ENCODE results near the gene NADSYN1.

DNA sequence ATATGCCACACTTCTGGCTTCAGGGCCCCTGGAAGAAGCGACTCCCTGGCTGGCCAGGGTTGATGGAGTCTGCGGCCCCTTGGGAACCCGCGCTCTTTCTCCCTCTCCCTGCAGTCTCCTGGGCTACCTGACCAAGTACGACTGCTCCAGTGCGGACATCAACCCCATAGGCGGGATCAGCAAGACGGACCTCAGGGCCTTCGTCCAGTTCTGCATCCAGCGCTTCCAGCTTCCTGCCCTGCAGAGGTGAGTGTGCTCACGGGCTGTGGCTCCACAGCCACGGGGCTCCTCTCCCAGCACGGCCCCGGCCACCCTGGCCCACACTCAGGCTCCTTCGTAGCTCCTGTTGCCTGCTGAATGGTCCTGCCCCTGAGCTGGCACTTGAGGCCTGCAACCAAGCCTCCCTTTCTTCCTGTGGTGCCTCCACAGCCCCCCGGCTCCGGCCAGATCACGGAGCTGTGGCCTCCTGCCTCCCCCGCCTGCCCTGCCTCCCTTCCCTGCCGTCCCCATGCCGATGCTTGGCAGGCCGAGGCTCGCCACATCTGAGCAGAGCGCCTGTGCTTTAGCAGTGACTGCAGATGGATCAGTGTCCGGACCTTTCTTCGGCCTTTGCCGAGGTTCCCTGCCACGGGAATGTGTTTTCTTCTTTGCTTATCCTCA, 37.9 kb downstream of the NADSYN1 start:
- TF ChIP-seq, protein P1, sequence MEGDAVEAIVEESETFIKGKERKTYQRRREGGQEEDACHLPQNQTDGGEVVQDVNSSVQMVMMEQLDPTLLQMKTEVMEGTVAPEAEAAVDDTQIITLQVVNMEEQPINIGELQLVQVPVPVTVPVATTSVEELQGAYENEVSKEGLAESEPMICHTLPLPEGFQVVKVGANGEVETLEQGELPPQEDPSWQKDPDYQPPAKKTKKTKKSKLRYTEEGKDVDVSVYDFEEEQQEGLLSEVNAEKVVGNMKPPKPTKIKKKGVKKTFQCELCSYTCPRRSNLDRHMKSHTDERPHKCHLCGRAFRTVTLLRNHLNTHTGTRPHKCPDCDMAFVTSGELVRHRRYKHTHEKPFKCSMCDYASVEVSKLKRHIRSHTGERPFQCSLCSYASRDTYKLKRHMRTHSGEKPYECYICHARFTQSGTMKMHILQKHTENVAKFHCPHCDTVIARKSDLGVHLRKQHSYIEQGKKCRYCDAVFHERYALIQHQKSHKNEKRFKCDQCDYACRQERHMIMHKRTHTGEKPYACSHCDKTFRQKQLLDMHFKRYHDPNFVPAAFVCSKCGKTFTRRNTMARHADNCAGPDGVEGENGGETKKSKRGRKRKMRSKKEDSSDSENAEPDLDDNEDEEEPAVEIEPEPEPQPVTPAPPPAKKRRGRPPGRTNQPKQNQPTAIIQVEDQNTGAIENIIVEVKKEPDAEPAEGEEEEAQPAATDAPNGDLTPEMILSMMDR (conservative IDR thresholded peaks at IDR 0.05; ENCODE audit: low read depth, low read length): no peak
- no peak for TF ChIP-seq EZH2 (IDR thresholded peaks at IDR 0.05; ENCODE audit: borderline replicate concordance, low read depth, low read length, poor library complexity, severe bottlenecking)
